HepG2 (cell line): Measurements from ENCODE around the gene FBXW2. TPM values are rescaled to one million over a fixed set of nuclear protein-coding genes. Genes with fewer than 3 reads are reported as not detected.

Source experiments
- CBFB ChIP-seq: sonication (generic); formaldehyde crosslinking; IDR thresholded peaks from 2 replicates; pipeline ENCODE4 v1.4.0; 2020; ENCODE audit warnings: missing genetic modification reagents
- DDIT3 ChIP-seq: sonication (generic); formaldehyde crosslinking; IDR thresholded peaks from 2 replicates; pipeline ENCODE4 v1.4.0; 2020; ENCODE audit warnings: mild to moderate bottlenecking, missing genetic modification reagents
- ELF3 ChIP-seq: IDR thresholded peaks from 2 replicates; pipeline ENCODE4 v1.6.1; 2016; ENCODE audit warnings: missing genetic modification reagents, missing compliant biosample characterization
- ETV5 ChIP-seq: IDR thresholded peaks from 2 replicates; pipeline ENCODE4 v1.6.1; 2018; ENCODE audit warnings: missing biosample characterization, missing genetic modification reagents, inconsistent platforms, borderline replicate concordance
- GATAD1 ChIP-seq: IDR thresholded peaks from 2 replicates; pipeline ENCODE4 v1.6.1; 2016; ENCODE audit warnings: missing genetic modification reagents, missing compliant biosample characterization
- HMGXB3 ChIP-seq: sonication (generic); formaldehyde crosslinking; IDR thresholded peaks from 2 replicates; pipeline ENCODE4 v1.4.0; 2020; ENCODE audit warnings: missing genetic modification reagents, borderline replicate concordance
- HNRNPUL1 ChIP-seq: fragments of 200-400 bp; formaldehyde crosslinking; IDR thresholded peaks from 2 replicates; pipeline ENCODE4 v1.6.1; 2017; ENCODE audit warnings: low read depth, mild to moderate bottlenecking, low read length, moderate library complexity
- JUN ChIP-seq: sonication (generic); formaldehyde crosslinking; IDR thresholded peaks from 2 replicates; pipeline ENCODE4 v1.4.0; 2020; ENCODE audit warnings: mild to moderate bottlenecking, missing genetic modification reagents
- MTF1 ChIP-seq: sonication (generic); formaldehyde crosslinking; IDR thresholded peaks from 2 replicates; pipeline ENCODE4 v1.5.0; 2020; ENCODE audit warnings: missing genetic modification reagents
- SMC3 ChIP-seq: IDR thresholded peaks from 2 replicates; pipeline ENCODE4 v1.6.1; 2011; ENCODE audit warnings: low read length, improper control_type of control experiment
- SRY ChIP-seq: sonication (generic); formaldehyde crosslinking; IDR thresholded peaks from 2 replicates; pipeline ENCODE4 v1.8.0; 2022; ENCODE audit warnings: mild to moderate bottlenecking, missing genetic modification reagents
- ZNF138 ChIP-seq: sonication (generic); formaldehyde crosslinking; IDR thresholded peaks from 2 replicates; pipeline ENCODE4 v1.5.0; 2020; ENCODE audit warnings: mild to moderate bottlenecking, low read depth, missing genetic modification reagents
- ZNF430 ChIP-seq: sonication (generic); formaldehyde crosslinking; IDR thresholded peaks from 2 replicates; pipeline ENCODE4 v1.9.0; 2021; ENCODE audit warnings: mild to moderate bottlenecking, missing genetic modification reagents
- ZNF629 ChIP-seq: sonication (generic); formaldehyde crosslinking; conservative IDR thresholded peaks from 2 replicates; pipeline ENCODE4 v1.5.0; 2020; ENCODE audit warnings: missing genetic modification reagents
- ZNF83 ChIP-seq: sonication (generic); formaldehyde crosslinking; IDR thresholded peaks from 2 replicates; pipeline ENCODE4 v1.4.0; 2020; ENCODE audit warnings: missing genetic modification reagents, mild to moderate bottlenecking, borderline replicate concordance
- polyA plus RNA-seq, 8 experiments: library from polyadenylated mRNA; depleted of rRNA in 3 of 8; stranded (reverse) in 7 of 8; unstranded in 1 of 8; fragments of >200 nt; fragmentation: Illumina TruSeq in 4 of 8; extraction: Trizol in 4 of 8; gene quantifications; 2 replicates each; pipeline versions ENCODE4 v1.2.1 to v1.2.3, GENCODE V29; 2011 to 2016; ENCODE audit warnings: low read depth in 4 of 8, missing spikeins in 1 of 8, mixed read lengths in 1 of 8; ENCODE audit not compliant: insufficient read depth in 1 of 8
- total RNA-seq, 5 experiments: library from RNA; depleted of rRNA; stranded (reverse); fragments of >200 nt; fragmentation: Illumina TruSeq; extraction: Trizol; gene quantifications; 2 replicates each; pipeline ENCODE4 v1.2.3, GENCODE V29; 2016; ENCODE audit warnings: low read depth in 1 of 5
- TF ChIP-seq, protein P1 (sequence below): sonication (generic); formaldehyde crosslinking; conservative IDR thresholded peaks from 2 replicates; pipeline ENCODE4 v1.8.0; 2022; ENCODE audit warnings: mild to moderate bottlenecking, moderate library complexity, missing genetic modification reagents
- TF ChIP-seq, protein P2 (sequence below): sonication (generic); formaldehyde crosslinking; IDR thresholded peaks from 2 replicates; pipeline ENCODE4 v1.4.0; 2020; ENCODE audit warnings: mild to moderate bottlenecking, missing genetic modification reagents, borderline replicate concordance
- TF ChIP-seq, protein P3 (sequence below): sonication (generic); formaldehyde crosslinking; IDR thresholded peaks from 2 replicates; pipeline ENCODE4 v1.4.0; 2020; ENCODE audit warnings: mild to moderate bottlenecking, missing genetic modification reagents

FBXW2 gene
- total and polyA plus RNA-seq, 2 of the 13 experiments (the other 11 are each of a cell fraction or from before 2014, with no cell fraction given): 35.4 to 43.1 TPM

- TF ChIP-seq HMGXB3 (CRISPR knock-in tag): no peak
- TF ChIP-seq GATAD1 (CRISPR knock-in tag): 0 out of 2 replicates have a peak, but pooled peaks have one; percentile 9
- TF ChIP-seq, protein P1, sequence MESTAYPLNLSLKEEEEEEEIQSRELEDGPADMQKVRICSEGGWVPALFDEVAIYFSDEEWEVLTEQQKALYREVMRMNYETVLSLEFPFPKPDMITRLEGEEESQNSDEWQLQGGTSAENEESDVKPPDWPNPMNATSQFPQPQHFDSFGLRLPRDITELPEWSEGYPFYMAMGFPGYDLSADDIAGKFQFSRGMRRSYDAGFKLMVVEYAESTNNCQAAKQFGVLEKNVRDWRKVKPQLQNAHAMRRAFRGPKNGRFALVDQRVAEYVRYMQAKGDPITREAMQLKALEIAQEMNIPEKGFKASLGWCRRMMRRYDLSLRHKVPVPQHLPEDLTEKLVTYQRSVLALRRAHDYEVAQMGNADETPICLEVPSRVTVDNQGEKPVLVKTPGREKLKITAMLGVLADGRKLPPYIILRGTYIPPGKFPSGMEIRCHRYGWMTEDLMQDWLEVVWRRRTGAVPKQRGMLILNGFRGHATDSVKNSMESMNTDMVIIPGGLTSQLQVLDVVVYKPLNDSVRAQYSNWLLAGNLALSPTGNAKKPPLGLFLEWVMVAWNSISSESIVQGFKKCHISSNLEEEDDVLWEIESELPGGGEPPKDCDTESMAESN (CRISPR knock-in tag): 0 out of 2 replicates have a peak, but pooled peaks have one; percentile 69
- TF ChIP-seq ZNF138 (CRISPR knock-in tag): no peak
- no peak for TF ChIP-seq SMC3
- TF ChIP-seq, protein P2, sequence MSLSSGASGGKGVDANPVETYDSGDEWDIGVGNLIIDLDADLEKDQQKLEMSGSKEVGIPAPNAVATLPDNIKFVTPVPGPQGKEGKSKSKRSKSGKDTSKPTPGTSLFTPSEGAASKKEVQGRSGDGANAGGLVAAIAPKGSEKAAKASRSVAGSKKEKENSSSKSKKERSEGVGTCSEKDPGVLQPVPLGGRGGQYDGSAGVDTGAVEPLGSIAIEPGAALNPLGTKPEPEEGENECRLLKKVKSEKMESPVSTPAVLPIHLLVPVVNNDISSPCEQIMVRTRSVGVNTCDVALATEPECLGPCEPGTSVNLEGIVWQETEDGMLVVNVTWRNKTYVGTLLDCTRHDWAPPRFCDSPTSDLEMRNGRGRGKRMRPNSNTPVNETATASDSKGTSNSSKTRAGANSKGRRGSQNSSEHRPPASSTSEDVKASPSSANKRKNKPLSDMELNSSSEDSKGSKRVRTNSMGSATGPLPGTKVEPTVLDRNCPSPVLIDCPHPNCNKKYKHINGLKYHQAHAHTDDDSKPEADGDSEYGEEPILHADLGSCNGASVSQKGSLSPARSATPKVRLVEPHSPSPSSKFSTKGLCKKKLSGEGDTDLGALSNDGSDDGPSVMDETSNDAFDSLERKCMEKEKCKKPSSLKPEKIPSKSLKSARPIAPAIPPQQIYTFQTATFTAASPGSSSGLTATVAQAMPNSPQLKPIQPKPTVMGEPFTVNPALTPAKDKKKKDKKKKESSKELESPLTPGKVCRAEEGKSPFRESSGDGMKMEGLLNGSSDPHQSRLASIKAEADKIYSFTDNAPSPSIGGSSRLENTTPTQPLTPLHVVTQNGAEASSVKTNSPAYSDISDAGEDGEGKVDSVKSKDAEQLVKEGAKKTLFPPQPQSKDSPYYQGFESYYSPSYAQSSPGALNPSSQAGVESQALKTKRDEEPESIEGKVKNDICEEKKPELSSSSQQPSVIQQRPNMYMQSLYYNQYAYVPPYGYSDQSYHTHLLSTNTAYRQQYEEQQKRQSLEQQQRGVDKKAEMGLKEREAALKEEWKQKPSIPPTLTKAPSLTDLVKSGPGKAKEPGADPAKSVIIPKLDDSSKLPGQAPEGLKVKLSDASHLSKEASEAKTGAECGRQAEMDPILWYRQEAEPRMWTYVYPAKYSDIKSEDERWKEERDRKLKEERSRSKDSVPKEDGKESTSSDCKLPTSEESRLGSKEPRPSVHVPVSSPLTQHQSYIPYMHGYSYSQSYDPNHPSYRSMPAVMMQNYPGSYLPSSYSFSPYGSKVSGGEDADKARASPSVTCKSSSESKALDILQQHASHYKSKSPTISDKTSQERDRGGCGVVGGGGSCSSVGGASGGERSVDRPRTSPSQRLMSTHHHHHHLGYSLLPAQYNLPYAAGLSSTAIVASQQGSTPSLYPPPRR (CRISPR knock-in tag): no peak
- TF ChIP-seq JUN (CRISPR knock-in tag): no peak
- no peak for TF ChIP-seq HNRNPUL1
- no peak for TF ChIP-seq DDIT3 (CRISPR knock-in tag)
- TF ChIP-seq, protein P3, sequence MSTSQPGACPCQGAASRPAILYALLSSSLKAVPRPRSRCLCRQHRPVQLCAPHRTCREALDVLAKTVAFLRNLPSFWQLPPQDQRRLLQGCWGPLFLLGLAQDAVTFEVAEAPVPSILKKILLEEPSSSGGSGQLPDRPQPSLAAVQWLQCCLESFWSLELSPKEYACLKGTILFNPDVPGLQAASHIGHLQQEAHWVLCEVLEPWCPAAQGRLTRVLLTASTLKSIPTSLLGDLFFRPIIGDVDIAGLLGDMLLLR (CRISPR knock-in tag): no peak
- TF ChIP-seq MTF1 (CRISPR knock-in tag): no peak
- no peak for TF ChIP-seq ZNF83 (CRISPR knock-in tag)
- peak; percentile 24; the same call in 1 of the 2 replicates for TF ChIP-seq ELF3
- no peak for TF ChIP-seq ETV5 (CRISPR knock-in tag)
- no peak for TF ChIP-seq ZNF629
- TF ChIP-seq SRY (CRISPR knock-in tag): no peak
- TF ChIP-seq CBFB (CRISPR knock-in tag): no peak
- TF ChIP-seq ZNF430 (CRISPR knock-in tag): peak; percentile 2; the same call in 1 of the 2 replicates
These were observed 78.9 kb downstream of the FBXW2 start, which contains the start of gene MEGF9 (continued) for GRCh38 chr9:120714088-120714845.
